GM21619 (cell line): ENCODE measurements around the gene CEP131.
"Not testable (repeated sequence)": the region's sequence is repeated elsewhere in the genome, so short reads cannot be mapped to it uniquely, and the experiment has no call there.

Experiments
- ATAC-seq: cut with Tn5 transposase; IDR thresholded peaks from one replicate; pipeline ENCODE4 v1.9.1; 2021; ENCODE audit not compliant: unreplicated experiment

Gene CEP131

GRCh38 chr17:81228834-81229665, 6.3 kb upstream of the CEP131 start:
- ATAC-seq = no peak

- no peak for ATAC-seq
Observed at GRCh38 chr17:81228420-81228819, 5.7 kb upstream of the CEP131 start.

GRCh38 chr17:81227630-81228029, 4.9 kb upstream of the CEP131 start:
- ATAC-seq = not testable (repeated sequence)

GRCh38 chr17:81223762-81224130, 981 bp upstream of the CEP131 start:
- ATAC-seq = no peak

GRCh38 chr17:81222620-81222905, 202 bp downstream of the CEP131 start:
- peak; percentile 14 for ATAC-seq

- ATAC-seq = no peak
Observed at GRCh38 chr17:81221842-81222619, 734 bp downstream of the CEP131 start.

- no peak for ATAC-seq
Observed at GRCh38 chr17:81221371-81221841, 1.4 kb downstream of the CEP131 start.

- ATAC-seq = no peak
Observed at GRCh38 chr17:81219476-81220180, 3.1 kb downstream of the CEP131 start.

- no peak for ATAC-seq
Observed at GRCh38 chr17:81218991-81219390, 3.8 kb downstream of the CEP131 start.

- no peak for ATAC-seq
Observed at GRCh38 chr17:81218459-81218858, 4.3 kb downstream of the CEP131 start.

- ATAC-seq = no peak
Observed at GRCh38 chr17:81217491-81217890, 5.3 kb downstream of the CEP131 start.

GRCh38 chr17:81213978-81214377, 8.8 kb downstream of the CEP131 start:
- no peak for ATAC-seq

GRCh38 chr17:81212365-81212764, 10.4 kb downstream of the CEP131 start:
- ATAC-seq = no peak

GRCh38 chr17:81210868-81211267, 11.9 kb downstream of the CEP131 start:
- ATAC-seq = no peak

GRCh38 chr17:81210466-81210865, 12.3 kb downstream of the CEP131 start:
- ATAC-seq = no peak

- ATAC-seq = no peak
Observed at GRCh38 chr17:81209141-81209540, 13.6 kb downstream of the CEP131 start.

- ATAC-seq = no peak
Observed at GRCh38 chr17:81208651-81209050, 14.1 kb downstream of the CEP131 start.

GRCh38 chr17:81207610-81208581, 14.9 kb downstream of the CEP131 start:
- no peak for ATAC-seq

GRCh38 chr17:81206657-81207056, 16.1 kb downstream of the CEP131 start:
- no peak for ATAC-seq

GRCh38 chr17:81206166-81206565, 16.6 kb downstream of the CEP131 start:
- no peak for ATAC-seq

GRCh38 chr17:81204578-81204977, 18.2 kb downstream of the CEP131 start:
- no peak for ATAC-seq
